Measurements from ENCODE around the gene SHB.
"Not testable (repeated sequence)": the region's sequence is repeated elsewhere in the genome, so short reads cannot be mapped to it uniquely, and the experiment has no call there.

SHB gene

DNA sequence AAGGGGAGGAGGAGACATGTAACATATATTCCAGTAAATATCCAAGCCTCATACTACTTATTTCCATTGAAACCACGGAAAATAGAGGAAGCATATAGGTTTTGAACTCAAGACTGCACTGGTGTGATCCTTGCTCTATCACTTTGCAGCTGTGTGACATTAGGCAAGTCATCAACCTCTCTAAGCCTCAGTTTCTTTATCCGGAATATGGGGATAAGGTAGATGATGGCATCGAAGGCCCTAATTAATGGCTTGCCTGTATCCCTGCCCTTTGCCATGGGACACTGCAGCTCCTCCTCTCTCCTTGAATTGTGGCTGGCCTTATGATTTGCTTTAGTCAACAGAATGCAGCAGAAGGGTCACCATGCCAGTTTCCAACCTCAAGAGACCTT is 6.9 kb downstream of the SHB start:
- no peak for DNase-seq (ENCODE audit: low read depth)

DNA sequence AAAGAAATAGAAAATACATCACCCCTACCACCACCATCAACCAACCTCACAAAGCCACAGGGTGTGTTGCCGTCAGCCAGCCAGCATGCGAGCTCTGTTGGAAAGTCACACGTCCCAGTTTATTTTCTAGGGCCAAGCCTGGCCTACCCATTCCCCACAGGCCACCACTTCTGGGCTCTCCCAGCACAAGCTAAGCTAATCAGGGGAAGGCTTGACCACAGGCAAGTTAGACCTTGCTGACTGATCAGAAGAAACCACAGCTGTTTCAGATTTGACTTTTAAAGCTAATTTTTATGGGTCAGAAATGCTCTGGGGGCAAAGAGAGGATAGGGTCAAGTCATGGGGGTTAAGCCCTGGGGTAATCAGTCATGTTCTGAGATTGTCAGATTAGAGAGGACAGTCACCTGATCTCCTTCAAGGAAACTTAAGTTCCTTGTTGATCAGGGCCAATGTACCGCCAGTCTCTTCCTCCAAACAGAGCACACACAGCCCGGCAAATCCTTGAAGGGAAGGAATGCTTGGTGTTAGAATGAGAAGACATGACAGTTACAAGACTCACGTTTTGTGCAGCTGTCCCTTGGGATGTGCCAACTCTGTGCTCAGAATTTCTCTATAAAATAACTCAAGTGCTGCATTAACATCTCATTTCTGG is 7.6 kb downstream of the SHB start:
- DNase-seq (ENCODE audit: low read depth) = no peak

DNA sequence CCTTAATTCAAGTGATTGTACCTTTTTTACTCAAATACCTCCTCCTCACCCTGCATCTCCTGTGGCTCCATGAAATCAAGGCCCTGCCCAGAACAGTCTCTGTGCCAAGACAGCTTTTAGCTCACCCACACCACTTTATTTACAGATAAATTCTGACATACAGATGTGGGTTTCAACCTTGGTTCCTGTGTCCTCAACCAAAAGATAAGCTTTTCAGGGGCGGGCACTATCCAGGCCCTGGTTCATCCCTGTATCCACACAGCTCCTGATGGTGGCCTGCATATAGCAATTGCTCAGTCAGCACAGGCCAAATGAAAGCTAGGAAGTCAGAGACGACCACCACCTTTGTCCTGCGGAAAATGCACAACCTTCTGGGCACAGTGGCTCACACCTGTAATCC is 8.3 kb downstream of the SHB start:
- DNase-seq (ENCODE audit: low read depth) = no peak

DNA sequence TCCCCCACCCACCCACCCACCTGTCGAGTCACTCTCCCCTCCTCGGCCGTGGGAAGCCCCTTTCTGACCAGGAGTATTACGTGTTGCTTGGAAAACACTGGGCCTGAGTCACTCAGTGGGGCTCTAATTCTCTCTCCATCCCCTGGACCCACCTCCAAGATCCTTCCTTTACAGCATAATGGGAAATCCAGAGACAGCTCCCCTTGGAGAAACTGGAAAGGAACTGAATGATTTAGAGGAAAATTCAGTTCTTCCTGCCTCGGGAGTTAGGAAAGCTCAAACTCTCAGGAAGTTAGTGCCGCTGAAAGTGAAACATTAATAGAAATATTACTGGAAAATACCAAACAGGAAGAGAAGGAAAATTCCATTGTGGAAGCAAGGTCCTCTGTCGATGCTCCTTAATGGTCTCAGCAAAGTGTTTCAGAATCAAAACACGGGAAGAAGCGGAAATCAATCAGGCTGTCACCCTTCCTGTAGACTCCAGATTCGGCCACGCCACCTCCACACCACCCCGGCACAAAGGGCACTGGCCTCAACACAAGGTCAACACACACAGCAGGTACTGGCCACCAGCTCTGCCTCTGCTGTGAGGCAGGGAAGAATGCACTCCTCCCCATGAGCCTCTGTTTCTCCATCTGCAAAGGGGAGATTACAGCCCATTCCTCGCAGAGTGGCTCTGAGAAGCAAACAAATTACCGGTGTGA is 9.6 kb downstream of the SHB start:
- no peak for DNase-seq (ENCODE audit: low read depth)

DNA sequence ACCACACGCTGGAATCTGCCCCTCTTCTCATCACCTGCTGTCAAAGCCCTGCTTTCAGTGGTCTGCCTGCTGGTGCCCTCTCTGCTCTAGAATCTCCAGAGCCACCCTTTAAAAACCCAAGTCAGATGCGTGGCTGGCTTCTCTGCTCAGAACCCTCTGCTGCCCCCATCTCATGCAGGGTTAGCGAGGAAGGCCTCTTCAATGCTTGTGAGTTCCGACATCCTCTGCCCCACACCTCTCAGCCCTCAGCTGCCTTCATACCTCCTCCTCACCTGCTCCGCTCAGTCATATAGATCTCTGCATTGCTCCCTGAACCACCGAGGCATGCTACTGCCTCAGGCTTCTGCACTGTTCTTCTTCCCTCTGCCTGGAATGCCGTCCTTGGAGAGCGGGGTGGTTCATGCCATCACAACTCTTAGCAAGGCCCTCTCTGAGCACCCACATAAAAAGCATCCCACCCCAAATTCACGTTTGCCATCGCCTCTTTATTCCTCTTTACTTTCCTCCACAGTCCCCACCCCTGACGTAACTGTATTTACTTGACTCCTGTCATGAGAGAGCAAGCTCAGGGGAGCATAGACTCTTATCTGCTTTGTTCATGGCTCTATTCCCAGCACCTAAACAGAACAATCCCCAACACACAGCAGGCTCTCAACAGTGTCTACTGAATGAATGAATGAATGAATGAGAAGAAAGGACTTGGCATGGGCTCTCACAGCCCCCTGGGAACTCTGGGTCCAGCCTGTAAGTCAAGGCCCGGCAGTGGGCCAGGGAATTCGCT is 10.4 kb downstream of the SHB start:
- DNase-seq (ENCODE audit: low read depth) = no peak

DNA sequence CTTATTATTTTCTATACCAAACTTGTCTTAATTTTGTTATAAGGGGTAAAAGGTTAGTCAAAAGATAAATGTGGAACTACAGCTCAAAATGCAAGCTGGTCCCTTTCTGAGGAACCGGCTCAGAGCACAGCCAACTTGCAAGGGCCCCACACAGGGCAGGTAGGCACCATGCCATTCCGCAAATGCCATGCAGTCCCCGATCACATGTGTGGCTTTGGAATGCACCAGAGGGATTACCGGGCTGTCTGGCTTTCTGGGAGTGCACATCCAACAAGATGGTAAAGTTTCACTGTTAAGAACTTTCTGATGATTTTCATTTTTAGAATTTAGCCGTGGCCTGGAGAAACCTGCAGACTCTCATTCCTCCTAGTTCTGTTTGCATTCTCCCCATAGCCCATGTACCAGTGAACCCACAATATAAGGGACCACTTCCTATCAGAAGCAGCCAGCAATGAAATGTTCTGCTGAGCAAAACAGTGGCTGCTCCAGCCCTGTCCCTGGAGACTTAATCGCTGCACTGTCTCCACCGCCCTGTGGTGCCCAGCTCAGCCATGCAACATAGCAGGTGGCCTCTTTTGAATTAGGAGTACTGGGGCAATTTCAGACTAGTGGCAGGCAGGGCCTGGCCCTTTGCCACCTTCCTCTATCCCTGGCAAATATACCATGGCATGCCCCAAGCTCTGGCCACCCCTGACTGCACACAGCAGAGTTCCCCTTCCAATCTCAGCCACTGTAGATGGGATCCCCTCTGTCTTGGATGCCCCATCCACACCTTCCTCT is 11.4 kb downstream of the SHB start:
- DNase-seq (ENCODE audit: low read depth) = no peak

DNA sequence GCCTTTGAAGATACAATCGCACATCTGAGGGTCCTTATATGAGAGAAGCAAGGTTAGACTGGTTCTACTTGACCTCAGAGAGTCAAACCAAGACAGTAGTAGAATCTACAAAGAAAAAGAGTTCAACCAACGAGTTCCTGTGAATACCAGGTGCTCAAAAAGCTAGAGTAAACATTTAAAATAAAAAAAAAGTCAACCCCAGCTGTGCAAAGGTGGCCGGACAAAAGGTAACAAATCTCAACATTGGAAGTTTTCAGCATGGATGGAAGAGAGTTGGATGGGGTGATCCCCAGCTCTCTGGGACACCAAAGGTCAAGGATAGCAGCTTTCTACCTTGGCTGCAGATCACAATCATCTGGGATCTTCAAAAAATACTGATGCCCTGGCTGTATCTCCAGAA is 14.4 kb downstream of the SHB start:
- no peak for DNase-seq (ENCODE audit: low read depth)

DNA sequence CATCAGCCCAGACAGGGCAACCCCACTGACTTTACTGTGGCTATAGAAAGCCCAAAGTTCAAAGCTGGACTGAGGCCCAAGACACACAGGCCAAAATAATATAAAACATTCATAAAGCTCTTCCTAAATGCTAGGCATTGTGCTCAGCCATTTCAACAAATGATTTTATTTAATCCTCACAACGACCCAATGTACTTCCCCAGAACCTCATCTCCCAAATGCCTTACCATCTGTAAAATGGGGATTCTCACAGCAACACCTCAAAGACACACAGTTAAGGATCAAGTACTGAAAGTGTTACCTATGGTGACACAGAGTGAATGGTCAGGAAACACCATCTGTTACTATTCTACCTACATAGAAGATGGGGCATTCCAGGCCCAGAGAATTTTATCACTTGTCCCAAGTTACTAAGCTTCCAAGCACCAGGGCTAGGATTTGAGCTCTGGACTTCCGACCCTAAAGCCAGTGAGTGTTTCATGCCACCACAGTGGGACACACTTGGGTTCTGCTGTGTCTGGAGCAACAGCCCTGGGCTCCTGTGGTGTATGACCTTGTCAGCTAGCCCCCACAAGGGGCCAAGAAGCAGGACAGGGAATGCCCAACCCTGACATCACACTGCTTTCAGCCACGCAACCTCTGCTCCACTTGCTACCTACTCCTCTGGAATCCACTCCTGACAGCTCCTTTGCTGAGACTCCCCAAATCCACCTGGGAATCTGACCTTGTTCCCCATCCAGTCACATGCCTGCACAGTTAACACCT is 15.1 kb downstream of the SHB start:
- DNase-seq (ENCODE audit: low read depth) = no peak

DNA sequence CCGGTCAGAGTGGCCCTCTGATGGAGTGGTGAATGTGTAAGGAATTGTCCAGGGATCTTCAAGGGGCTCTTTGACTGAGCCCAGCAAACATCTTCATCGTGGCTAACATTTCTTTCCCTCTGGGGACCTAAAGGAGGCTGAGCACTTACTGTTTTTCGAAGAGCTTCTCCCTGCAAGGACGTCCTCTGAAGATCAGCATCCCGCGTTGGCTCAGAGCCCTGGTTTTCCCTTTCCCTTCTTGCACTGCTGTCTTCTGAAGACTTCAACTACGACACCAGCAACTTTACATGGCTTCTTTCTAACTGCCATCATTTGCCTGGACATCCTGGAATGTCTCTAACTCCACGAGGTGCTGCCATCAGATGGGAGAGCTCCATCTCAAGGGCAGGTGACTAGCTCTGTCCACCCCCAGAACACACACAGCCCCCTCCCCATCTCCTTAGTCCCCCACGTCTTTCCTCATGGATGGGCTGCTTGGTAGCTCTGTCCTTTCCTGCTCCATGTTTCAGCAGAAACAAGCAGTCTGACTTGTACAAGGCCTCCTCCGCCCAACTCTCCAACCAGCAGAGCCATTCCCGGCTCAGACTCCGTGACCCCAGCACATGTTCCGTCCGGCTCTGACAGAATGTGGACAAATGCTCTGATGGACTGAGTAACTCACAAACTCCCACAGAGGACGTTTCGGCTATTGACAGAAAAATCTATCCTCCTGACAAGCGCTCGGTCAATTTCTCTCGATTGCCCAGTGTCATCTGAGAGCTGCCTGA is 17.1 kb downstream of the SHB start:
- DNase-seq (ENCODE audit: low read depth) = no peak

DNA sequence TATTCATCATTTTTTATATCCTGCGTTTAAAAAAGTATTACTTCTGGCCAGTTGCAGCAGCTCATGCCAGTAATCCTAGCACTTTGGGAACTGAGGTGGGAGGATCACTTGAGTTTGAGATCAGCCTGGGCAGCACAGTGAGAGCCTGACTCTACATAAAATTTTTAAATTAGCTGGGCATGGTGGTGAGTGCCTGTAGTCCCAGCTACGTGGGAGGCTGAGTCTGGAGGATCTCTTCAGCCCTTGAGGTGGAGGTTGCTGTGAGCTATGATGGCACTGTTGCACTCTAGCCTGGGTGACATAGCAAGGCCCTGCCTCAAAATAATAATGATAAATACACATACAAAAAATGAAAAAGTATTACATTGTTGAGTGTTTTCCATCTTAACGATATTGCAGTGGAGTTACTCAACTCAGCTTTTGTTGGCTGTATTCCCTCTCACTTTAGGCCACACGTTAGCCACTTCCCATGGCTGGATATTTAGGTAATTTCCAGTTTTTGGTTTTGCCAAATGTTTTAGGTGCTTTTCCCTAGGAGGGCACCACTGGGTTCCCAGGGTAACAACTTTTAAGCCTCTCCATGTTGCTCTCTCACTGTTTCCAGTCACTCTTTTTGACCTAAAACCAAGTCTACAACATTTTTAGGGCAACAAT is 20.6 kb downstream of the SHB start:
- no peak for DNase-seq (ENCODE audit: low read depth)

DNA sequence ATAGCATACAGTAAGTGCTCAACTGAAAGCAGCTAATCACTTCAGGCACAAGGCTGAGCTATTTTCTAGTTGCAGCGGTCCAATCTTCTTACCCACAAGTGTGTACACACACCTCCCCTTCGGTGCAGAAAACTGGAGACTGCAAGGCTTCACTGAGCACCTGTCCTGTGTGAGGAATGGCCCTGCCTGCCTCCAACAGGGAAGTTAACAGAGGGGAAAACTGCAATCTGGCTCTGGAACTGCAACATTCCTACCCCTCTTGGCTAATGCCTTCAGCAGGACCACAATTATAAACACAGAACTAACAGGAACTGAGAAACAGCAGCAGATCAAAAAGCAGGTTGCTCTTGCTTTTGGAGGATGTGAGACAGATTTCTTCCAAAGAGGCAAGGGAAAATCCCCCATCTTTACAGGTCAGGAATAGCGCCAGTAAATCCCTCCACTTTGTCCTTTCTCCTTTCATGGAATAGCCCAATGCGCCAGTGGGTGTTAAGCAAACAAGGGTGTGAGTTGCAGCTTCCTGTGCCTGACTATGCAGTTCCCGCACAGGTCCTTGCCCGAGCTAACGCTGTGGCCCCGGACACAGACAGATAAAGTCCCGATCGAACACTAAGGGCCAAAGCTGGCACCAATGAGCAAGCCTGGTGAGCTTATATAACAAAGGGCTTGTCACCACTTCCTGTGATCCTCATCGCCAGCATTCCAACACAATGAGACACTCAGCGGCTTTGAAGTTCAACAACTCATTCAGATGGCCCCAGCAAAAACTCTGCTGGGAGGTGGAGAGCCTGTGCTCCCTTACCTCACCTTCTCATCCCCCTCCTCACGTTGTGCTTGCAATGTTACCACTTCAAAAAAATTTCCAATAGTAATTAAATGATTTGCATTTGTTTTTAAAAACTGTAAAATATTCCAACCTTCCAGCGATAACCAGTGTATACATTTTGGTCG is 21.5 kb downstream of the SHB start:
- DNase-seq (ENCODE audit: low read depth) = no peak

DNA sequence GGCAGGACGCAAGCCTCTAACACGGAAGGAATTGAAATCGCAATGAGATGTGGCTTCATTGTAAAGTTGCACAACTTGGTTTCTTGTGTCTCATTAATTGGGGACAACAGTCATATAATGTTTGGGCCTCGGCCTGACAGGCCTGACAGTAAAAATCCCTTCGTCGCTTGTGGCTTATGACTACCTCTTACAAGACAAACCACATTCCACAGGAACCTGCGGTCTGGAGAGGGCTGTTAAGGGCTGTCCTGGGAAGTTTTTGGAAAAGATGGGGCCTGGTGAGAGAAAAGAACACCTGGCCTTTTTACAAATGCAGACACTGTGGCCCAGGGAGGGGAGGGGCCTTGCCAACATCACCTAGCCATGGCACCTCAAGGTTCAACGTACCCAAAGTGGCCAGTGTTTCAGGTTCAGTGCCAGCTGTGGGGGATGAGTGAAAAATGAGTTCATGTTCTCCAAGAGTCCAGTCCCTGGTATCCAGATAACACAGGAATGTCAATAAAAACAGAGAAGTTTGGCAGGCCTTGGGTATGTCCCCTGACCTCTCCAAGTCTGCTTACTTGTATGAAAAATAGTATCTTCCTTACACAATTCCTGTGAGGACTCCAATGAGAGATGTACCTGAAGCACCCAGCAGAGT is 22.2 kb downstream of the SHB start:
- DNase-seq (ENCODE audit: low read depth) = no peak

DNA sequence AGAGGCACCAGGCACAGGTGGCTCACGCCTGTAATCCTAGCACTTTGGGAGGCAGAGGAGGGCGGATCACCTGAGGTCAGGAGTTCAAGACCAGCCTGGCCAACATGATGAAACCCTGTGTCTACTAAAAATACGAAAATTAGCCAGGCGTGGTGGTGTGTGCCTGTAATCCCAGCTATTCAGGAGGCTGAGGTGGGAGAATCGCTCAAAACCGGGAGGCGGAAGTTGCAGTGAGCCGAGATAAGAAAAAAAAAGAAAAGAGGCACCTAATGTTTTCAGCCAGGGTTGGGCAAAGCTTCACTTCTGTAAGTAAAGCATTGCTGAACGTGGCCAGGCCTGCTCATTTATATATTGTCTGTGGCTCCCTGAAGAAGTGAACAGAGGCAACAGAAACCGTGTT is 23.1 kb downstream of the SHB start:
- DNase-seq (ENCODE audit: low read depth) = not testable (repeated sequence)

DNA sequence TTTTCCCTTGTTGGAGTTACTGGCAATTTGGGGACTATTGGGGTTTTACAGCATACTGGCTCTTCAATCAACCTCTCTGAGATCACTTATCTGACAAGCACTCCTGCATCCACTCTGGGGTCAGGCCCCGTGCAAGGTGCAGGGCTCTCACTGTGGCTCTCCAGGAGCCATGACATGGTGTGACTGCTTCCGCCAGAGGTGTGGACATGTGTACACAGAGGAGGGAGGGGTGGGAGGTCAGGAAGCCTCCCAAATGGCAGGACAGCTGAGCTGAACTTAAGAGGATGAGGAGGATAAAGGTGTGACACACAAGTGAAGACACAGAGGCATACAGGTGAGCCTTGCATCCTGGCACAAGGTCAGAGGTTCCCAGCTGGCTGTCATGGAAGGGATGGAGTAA is 24.3 kb downstream of the SHB start:
- no peak for DNase-seq (ENCODE audit: low read depth)

DNA sequence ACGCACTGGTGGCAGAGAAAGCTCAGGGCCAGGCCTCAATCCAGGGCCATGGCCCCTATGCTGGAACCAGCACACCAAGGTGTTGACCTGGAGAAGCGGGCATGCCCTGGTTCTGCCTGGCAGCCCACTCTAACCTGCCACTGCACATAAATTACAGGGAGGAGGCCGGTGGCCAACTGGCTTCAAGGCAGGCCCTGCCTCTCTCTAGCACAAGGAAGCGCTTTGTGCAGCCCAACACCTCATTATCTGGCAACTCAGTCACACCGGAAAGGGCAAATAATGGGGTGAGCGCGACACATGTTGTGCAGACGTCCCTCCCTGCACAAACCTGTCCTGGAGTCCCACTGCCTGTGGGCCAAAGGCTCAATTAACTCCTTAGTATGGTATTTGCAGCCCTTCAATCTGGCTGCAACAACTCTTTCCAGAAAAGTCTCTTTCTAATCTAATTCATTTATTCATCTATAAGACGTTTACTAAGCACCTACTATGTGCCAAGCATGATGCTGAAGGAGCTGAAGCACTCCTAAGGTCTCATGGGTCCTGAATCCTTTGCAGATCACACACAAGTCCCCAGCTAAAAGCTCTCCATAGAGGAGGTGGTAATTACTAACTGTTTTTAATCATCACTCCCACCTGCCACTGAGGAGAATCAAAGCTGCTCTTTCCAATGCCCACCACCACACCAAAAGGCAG is 24.9 kb downstream of the SHB start:
- no peak for DNase-seq (ENCODE audit: low read depth)

DNA sequence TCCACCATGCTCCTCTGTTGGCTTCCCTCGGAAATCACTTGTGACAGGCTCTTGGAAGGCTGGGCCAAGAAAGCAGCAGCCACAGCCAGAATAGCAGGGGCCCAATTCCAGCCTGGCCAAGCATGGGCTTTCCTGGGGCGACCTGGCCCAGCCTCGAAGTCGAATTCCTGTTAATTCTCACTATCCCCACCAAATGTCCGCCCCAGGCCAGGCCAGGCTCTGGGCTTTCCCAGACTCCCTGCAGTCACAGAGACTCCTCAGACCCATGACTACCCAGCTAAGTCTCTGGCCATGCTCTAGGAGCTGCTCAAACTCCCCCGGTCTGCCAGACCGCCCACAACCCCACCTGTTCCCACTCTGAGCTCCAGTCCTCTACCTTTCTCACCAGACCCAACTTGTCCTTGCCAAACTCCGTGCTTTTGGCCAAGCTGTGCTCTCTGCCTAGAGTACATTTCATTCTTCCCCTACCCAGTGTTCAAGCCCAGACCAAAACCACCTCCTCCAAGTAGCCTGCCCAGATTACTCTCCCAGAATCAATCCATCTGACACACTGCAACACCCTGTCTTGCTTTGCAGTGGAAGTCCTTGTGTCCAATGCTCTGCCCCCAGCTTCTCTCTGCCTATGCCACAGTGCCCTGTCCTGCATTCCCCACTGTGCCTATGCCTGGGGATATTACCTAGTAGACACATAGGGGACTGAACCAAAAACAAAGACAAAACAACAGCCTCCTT is 26.2 kb downstream of the SHB start:
- DNase-seq (ENCODE audit: low read depth) = no peak

DNA sequence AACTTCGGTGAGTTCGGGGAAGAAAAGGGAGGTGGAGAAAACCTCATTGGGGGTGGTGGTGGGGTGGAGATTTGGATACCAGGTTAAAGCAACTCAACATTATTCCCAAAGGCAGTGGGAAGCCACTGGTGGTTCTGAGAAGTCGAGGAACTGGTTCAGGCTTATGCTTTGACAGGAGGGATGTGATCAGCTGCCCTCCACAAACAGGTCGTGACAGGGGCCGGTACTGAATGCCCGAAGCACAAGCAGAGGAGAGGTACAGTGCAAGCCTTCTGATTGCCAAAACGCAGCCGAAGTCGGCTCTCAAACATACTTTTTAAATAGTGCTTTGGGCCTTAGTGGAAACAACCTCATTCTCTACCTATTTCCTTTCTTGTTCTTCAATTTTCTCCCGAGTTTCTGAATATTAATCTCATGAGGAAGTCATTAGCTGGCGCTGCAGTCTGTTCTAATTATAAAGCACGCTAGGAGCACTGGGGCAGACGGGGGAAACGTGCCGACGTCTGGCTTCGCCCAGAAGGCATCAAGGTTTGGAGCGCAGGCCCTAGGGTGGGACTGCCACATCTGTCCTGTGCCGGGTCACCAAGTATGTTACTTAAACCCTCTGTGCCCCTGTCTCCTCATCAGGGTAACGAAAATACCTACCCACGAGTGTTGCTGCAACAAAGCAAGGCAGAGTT is 27.3 kb downstream of the SHB start:
- no peak for DNase-seq (ENCODE audit: low read depth)
